H9 (cell line): ENCODE measurements around the gene JARID2. TPM values are rescaled to one million over a fixed set of nuclear protein-coding genes. Genes with fewer than 3 reads are reported as not detected.

Experiments
- DNase-seq: peaks from one replicate; pipeline ENCODE4 v3.0.0-alpha.2; 2017
- H2AFZ ChIP-seq: one replicate; pipeline ENCODE4 v1.6.1; 2013; ENCODE audit warnings: mild to moderate bottlenecking, low read length, control low read depth, moderate library complexity
- H2AK5ac ChIP-seq: 2 replicates; pipeline ENCODE4 v1.6.1; 2013; ENCODE audit warnings: low read length, control low read depth, mixed read lengths; ENCODE audit not compliant: insufficient read length
- H2BK120ac ChIP-seq: one replicate; pipeline ENCODE4 v1.6.1; 2013; ENCODE audit warnings: low read depth, mild to moderate bottlenecking, low read length, control low read depth, inconsistent platforms; ENCODE audit not compliant: poor library complexity, severe bottlenecking
- H2BK12ac ChIP-seq: 2 replicates; pipeline ENCODE4 v1.6.1; 2013; ENCODE audit warnings: low read length, control low read depth, mixed read lengths, low read depth; ENCODE audit not compliant: insufficient read length
- H2BK15ac ChIP-seq: 2 replicates; pipeline ENCODE4 v1.6.1; 2013; ENCODE audit warnings: low read depth, low read length, control low read depth
- H2BK20ac ChIP-seq: one replicate; pipeline ENCODE4 v1.6.1; 2013; ENCODE audit warnings: low read depth, mild to moderate bottlenecking, low read length, control low read depth, inconsistent platforms; ENCODE audit not compliant: poor library complexity, severe bottlenecking
- H2BK5ac ChIP-seq: 2 replicates; pipeline ENCODE4 v1.6.1; 2013; ENCODE audit warnings: low read length, control low read depth, mixed read lengths; ENCODE audit not compliant: insufficient read length
- H3K14ac ChIP-seq: 2 replicates; pipeline ENCODE4 v1.6.1; 2013; ENCODE audit warnings: low read length, control low read depth; ENCODE audit not compliant: insufficient read depth
- H3K18ac ChIP-seq: 2 replicates; pipeline ENCODE4 v1.6.1; 2013; ENCODE audit warnings: low read depth, mild to moderate bottlenecking, mixed read lengths, low read length, control low read depth; ENCODE audit not compliant: insufficient read length
- H3K23ac ChIP-seq: 2 replicates; pipeline ENCODE4 v1.6.1; 2013; ENCODE audit warnings: low read length, control low read depth, mixed read lengths, low read depth; ENCODE audit not compliant: insufficient read length
- H3K23me2 ChIP-seq: 2 replicates; pipeline ENCODE4 v1.6.1; 2013; ENCODE audit warnings: low read depth, mild to moderate bottlenecking, mixed read lengths, low read length, control low read depth; ENCODE audit not compliant: insufficient read length, poor library complexity, severe bottlenecking
- H3K27ac ChIP-seq: 2 replicates; pipeline ENCODE4 v1.5.1; 2013; ENCODE audit warnings: low read length, control low read depth, mixed read lengths, low read depth; ENCODE audit not compliant: insufficient read length
- H3K27me3 ChIP-seq: 2 replicates; pipeline ENCODE4 v1.6.1; 2013; ENCODE audit warnings: low read length, control low read depth, inconsistent platforms; ENCODE audit not compliant: insufficient read depth
- H3K4ac ChIP-seq: 2 replicates; pipeline ENCODE4 v1.6.1; 2013; ENCODE audit warnings: low read depth, mild to moderate bottlenecking, control low read depth, inconsistent platforms, low read length, moderate library complexity
- H3K4me1 ChIP-seq: 2 replicates; pipeline ENCODE4 v1.6.1; 2013; ENCODE audit warnings: low read length, control low read depth, inconsistent platforms; ENCODE audit not compliant: insufficient read depth
- H3K4me2 ChIP-seq: 2 replicates; pipeline ENCODE4 v1.6.1; 2013; ENCODE audit warnings: low read length, control low read depth, mixed read lengths; ENCODE audit not compliant: insufficient read length, insufficient read depth
- H3K56ac ChIP-seq: 2 replicates; pipeline ENCODE4 v1.6.1; 2013; ENCODE audit warnings: low read depth, mild to moderate bottlenecking, mixed read lengths, low read length, control low read depth; ENCODE audit not compliant: insufficient read length
- H3K79me1 ChIP-seq: 2 replicates; pipeline ENCODE4 v1.6.1; 2013; ENCODE audit warnings: low read depth, mild to moderate bottlenecking, moderate library complexity, low read length, control low read depth, inconsistent platforms; ENCODE audit not compliant: insufficient read depth, poor library complexity, severe bottlenecking
- H3K79me2 ChIP-seq: 2 replicates; pipeline ENCODE4 v1.6.1; 2013; ENCODE audit warnings: low read length, control low read depth, inconsistent platforms; ENCODE audit not compliant: insufficient read depth
- H3K9ac ChIP-seq: 2 replicates; pipeline ENCODE4 v1.6.1; 2013; ENCODE audit warnings: low read length, control low read depth, mixed read lengths; ENCODE audit not compliant: insufficient read length; ENCODE audit errors: extremely low read depth
- H3K9me3 ChIP-seq: one replicate; pipeline ENCODE4 v1.6.1; 2013; ENCODE audit warnings: low read depth, low read length, inconsistent platforms; ENCODE audit not compliant: control insufficient read depth
- H3T11ph ChIP-seq: one replicate; pipeline ENCODE4 v1.6.1; 2013; ENCODE audit warnings: mild to moderate bottlenecking, low read length, control low read depth, inconsistent platforms
- H4K20me1 ChIP-seq: one replicate; pipeline ENCODE4 v1.6.1; 2013; ENCODE audit not compliant: control insufficient read depth, insufficient read length, insufficient read depth
- H4K5ac ChIP-seq: 2 replicates; pipeline ENCODE4 v1.6.1; 2013; ENCODE audit warnings: low read depth, mild to moderate bottlenecking, mixed read lengths, low read length, control low read depth; ENCODE audit not compliant: insufficient read length
- H4K8ac ChIP-seq: replicated peaks from 2 replicates; pipeline ENCODE4 v1.6.1; 2013; ENCODE audit warnings: low read length, control low read depth, mixed read lengths, low read depth; ENCODE audit not compliant: insufficient read length
- H4K91ac ChIP-seq: 2 replicates; pipeline ENCODE4 v1.6.1; 2013; ENCODE audit warnings: low read depth, mild to moderate bottlenecking, moderate library complexity, mixed read lengths, low read length, control low read depth; ENCODE audit not compliant: insufficient read length
- H3K27ac Mint-ChIP-seq, 3 experiments: 2 replicates in 2 of 3; 3 replicates in 1 of 3; pipeline ENCODE4 v1.8.0; 2020 to 2021; ENCODE audit warnings: mixed read lengths in 3 of 3, mild to moderate bottlenecking in 1 of 3, moderate library complexity in 1 of 3
- H3K27me3 Mint-ChIP-seq: 2 replicates; pipeline ENCODE4 v1.8.0; 2021; ENCODE audit warnings: low read depth, mild to moderate bottlenecking, moderate library complexity, mixed read lengths
- H3K36me3 Mint-ChIP-seq, 3 experiments: 2 replicates in 2 of 3; 3 replicates in 1 of 3; pipeline ENCODE4 v1.8.0; 2020 to 2021; ENCODE audit warnings: low read depth in 3 of 3, mixed read lengths in 3 of 3; ENCODE audit not compliant: insufficient read depth in 1 of 3
- H3K4me1 Mint-ChIP-seq, 2 experiments: 2 replicates each; pipeline ENCODE4 v1.8.0; 2020; ENCODE audit warnings: mixed read lengths in 2 of 2
- H3K4me3 Mint-ChIP-seq, 2 experiments: 2 replicates in 1 of 2; 3 replicates in 1 of 2; pipeline ENCODE4 v1.8.0; 2020 to 2021; ENCODE audit warnings: mild to moderate bottlenecking in 2 of 2, mixed read lengths in 2 of 2, moderate library complexity in 1 of 2
- H3K9me3 Mint-ChIP-seq, 2 experiments: 2 replicates in 1 of 2; 3 replicates in 1 of 2; pipeline ENCODE4 v1.8.0; 2020; ENCODE audit warnings: mild to moderate bottlenecking in 2 of 2, mixed read lengths in 2 of 2, moderate library complexity in 1 of 2
- CTCF ChIP-seq: fragments of 200-600 bp; sonication (generic); conservative IDR thresholded peaks from 3 replicates; pipeline ENCODE4 v1.8.0; 2021; ENCODE audit warnings: antibody characterized with exemption, mild to moderate bottlenecking
- WGBS: extraction: QIAGEN DNeasy Blood & Tissue Kit; methylation state at CpG from one replicate; pipeline ENCODE4 v1.1.7; 2013; ENCODE audit warnings: missing lambda C conversion rate, low lambda C conversion rate, mixed read lengths; ENCODE audit not compliant: insufficient read length; ENCODE audit errors: extremely low coverage; 5-methylcytosine and 5-hydroxymethylcytosine counted together
- total RNA-seq: library from RNA; stranded (reverse); gene quantifications from 2 replicates; pipeline ENCODE4 v1.2.1, GENCODE V29; 2021

JARID2 gene
- total RNA-seq, 1 experiment from 2014 or later: 174 TPM

GRCh38 chr6:15408758-15409157 lies 162.9 kb downstream of the JARID2 start:
- no CpG with 5 or more reads among the region's 3 CpGs for WGBS
- Mint-ChIP-seq H3K27ac (no peak overlapping the region), H3K4me1 (peaks cover 85 to 86% of the 10 kb centered on the region in 2 experiments), H3K9me3 (peaks cover 0 to 7% of the 10 kb centered on the region in 2 experiments; a peak in 3 of 5 replicates), H3K36me3 (peaks cover 24 to 35% (median 35%) of the 10 kb centered on the region in 3 experiments), H3K4me3 (no peak overlapping the region), H3K27me3 (no peaks in the 10 kb centered on the region)
- Histone ChIP-seq H4K20me1 (peaks cover 3% of the 10 kb centered on the region), H3K4me1 (peaks cover 12% of the 10 kb centered on the region), H3K79me2 (peaks cover 95% of the 10 kb centered on the region), H3K4ac (no peak overlapping the region), H3K14ac (no peak overlapping the region), H3K9ac (no peak overlapping the region), H4K91ac (no peak overlapping the region), H3K18ac (no peak overlapping the region), H3K9me3 (no peaks in the 10 kb centered on the region), H2BK20ac (no peak overlapping the region), H2BK5ac (no peak overlapping the region), H3K56ac (no peak overlapping the region), H3K27me3 (no peaks in the 10 kb centered on the region), H2BK12ac (no peak overlapping the region), H3K23me2 (no peaks in the 10 kb centered on the region), H2BK15ac (no peak overlapping the region), H2AK5ac (no peak overlapping the region), H3K4me2 (no peak overlapping the region), H3K23ac (no peak overlapping the region), H4K5ac (no peak overlapping the region), H2BK120ac (no peak overlapping the region), H3K79me1 (peaks cover 2% of the 10 kb centered on the region), H3T11ph (no peak overlapping the region), H3K27ac (no peak overlapping the region), H4K8ac (no peak overlapping the region), H2AFZ (no peak overlapping the region)
- TF ChIP-seq CTCF: no peak
- no peak for DNase-seq
